Spinal cord (tissue), 10 donors: Measurements from ENCODE around the gene CHD1L. TPM values are rescaled to one million over a fixed set of nuclear protein-coding genes. Genes with fewer than 3 reads are reported as not detected.

Experiments
- DNase-seq, 6 donors: peaks; one replicate each; pipeline versions ENCODE4 v3.0.0 to v3.0.0-alpha.2; 2013 to 2015; ENCODE audit warnings: low spot score in 6 of 6, low read depth in 4 of 6
- H3K27ac ChIP-seq: one replicate; pipeline ENCODE4 v1.5.1; 2013; ENCODE audit warnings: low read depth, low read length, control low read depth
- H3K27me3 ChIP-seq: one replicate; pipeline ENCODE4 v1.6.1; 2013; ENCODE audit warnings: low read length; ENCODE audit not compliant: control insufficient read depth, insufficient read depth
- H3K36me3 ChIP-seq: one replicate; pipeline ENCODE4 v1.6.1; 2013; ENCODE audit warnings: low read length; ENCODE audit not compliant: control insufficient read depth, insufficient read depth
- H3K4me1 ChIP-seq: one replicate; pipeline ENCODE4 v1.6.1; 2013; ENCODE audit warnings: low read length; ENCODE audit not compliant: control insufficient read depth, insufficient read depth
- H3K4me3 ChIP-seq: one replicate; pipeline ENCODE4 v1.5.1; 2013; ENCODE audit warnings: low read depth, low read length, control low read depth
- H3K9me3 ChIP-seq: one replicate; pipeline ENCODE4 v1.6.1; 2013; ENCODE audit warnings: low read length; ENCODE audit not compliant: control insufficient read depth, insufficient read depth
- WGBS: methylation state at CpG from one replicate; pipeline ENCODE4 v1.1.5; 2013; ENCODE audit warnings: missing lambda C conversion rate; ENCODE audit not compliant: insufficient coverage; 5-methylcytosine and 5-hydroxymethylcytosine counted together
- polyA plus RNA-seq, 2 donors: library from polyadenylated mRNA; unstranded; fragments of 120-200 nt; gene quantifications; one replicate each; pipeline ENCODE4 v1.2.1, GENCODE V29; 2013; ENCODE audit not compliant: insufficient read length in 2 of 2
- total RNA-seq, 2 donors: library from RNA; depleted of rRNA in 1 of 2; stranded (reverse); fragments of 120-200 nt in 1 of 2; fragments of >200 nt in 1 of 2; gene quantifications; one replicate each; pipeline versions ENCODE4 v1.2.3 to v1.2.4, GENCODE V29; 2013 to 2014
- donor health status: healthy.

Gene CHD1L
- total and polyA plus RNA-seq, 4 donors: 31.9 to 41.9 (median 37.8) TPM

- no peak for DNase-seq
- Histone ChIP-seq H3K27me3 (no peaks in the 10 kb centered on the region), H3K4me1 (peaks cover 6% of the 10 kb centered on the region), H3K27ac (no peak overlapping the region), H3K4me3 (no peak overlapping the region), H3K36me3 (no peaks in the 10 kb centered on the region), H3K9me3 (no peaks in the 10 kb centered on the region)
- WGBS: 90% methylated on average over 7 of the region's 9 CpGs
Observed at GRCh38 chr1:147252540-147252939, 10.1 kb downstream of the CHD1L start.

- WGBS: 88% methylated on average over 1 of the region's 4 CpGs
- no peaks in the 10 kb centered on the region for H3K9me3 ChIP-seq
- H3K27me3 ChIP-seq: no peaks in the 10 kb centered on the region
- H3K4me3 ChIP-seq: no peak overlapping the region
- H3K4me1 ChIP-seq: no peaks in the 10 kb centered on the region
- no peak for DNase-seq
- no peak overlapping the region for H3K27ac ChIP-seq
- no peaks in the 10 kb centered on the region for H3K36me3 ChIP-seq
Observed at GRCh38 chr1:147260956-147261355, 18.5 kb downstream of the CHD1L start.

GRCh38 chr1:147264158-147264768 lies 21.8 kb downstream of the CHD1L start:
- no peak overlapping the region for H3K27ac ChIP-seq
- H3K4me3 ChIP-seq: no peak overlapping the region
- DNase-seq: no peak
- 100% methylated on average over 1 of the region's 3 CpGs for WGBS
- H3K4me1 ChIP-seq: no peaks in the 10 kb centered on the region
- H3K27me3 ChIP-seq: no peaks in the 10 kb centered on the region
- H3K9me3 ChIP-seq: no peaks in the 10 kb centered on the region
- no peaks in the 10 kb centered on the region for H3K36me3 ChIP-seq

- Histone ChIP-seq H3K9me3 (no peaks in the 10 kb centered on the region), H3K27me3 (no peaks in the 10 kb centered on the region), H3K4me1 (no peaks in the 10 kb centered on the region), H3K27ac (no peak overlapping the region), H3K36me3 (no peaks in the 10 kb centered on the region), H3K4me3 (no peak overlapping the region)
- no peak for DNase-seq
- 81% methylated on average over 4 of the region's 5 CpGs for WGBS
Observed at GRCh38 chr1:147266381-147266780, 23.9 kb downstream of the CHD1L start.

GRCh38 chr1:147267711-147268110 lies 25.2 kb downstream of the CHD1L start:
- Histone ChIP-seq H3K4me1 (no peaks in the 10 kb centered on the region), H3K27ac (no peak overlapping the region), H3K4me3 (no peak overlapping the region), H3K9me3 (no peaks in the 10 kb centered on the region), H3K36me3 (peaks cover 2% of the 10 kb centered on the region), H3K27me3 (no peaks in the 10 kb centered on the region)
- WGBS: 87% methylated on average over 2 of the region's 4 CpGs
- DNase-seq: no peak

GRCh38 chr1:147270721-147271120 lies 28.2 kb downstream of the CHD1L start:
- no peaks in the 10 kb centered on the region for H3K27me3 ChIP-seq
- DNase-seq: no peak
- WGBS: no CpG with 5 or more reads among the region's 2 CpGs
- H3K4me3 ChIP-seq: no peak overlapping the region
- H3K36me3 ChIP-seq: peaks cover 2% of the 10 kb centered on the region
- H3K9me3 ChIP-seq: no peaks in the 10 kb centered on the region
- H3K27ac ChIP-seq: no peak overlapping the region
- no peaks in the 10 kb centered on the region for H3K4me1 ChIP-seq

- no CpG with 5 or more reads among the region's 3 CpGs for WGBS
- peaks cover 2% of the 10 kb centered on the region for H3K36me3 ChIP-seq
- DNase-seq: no peak
- no peak overlapping the region for H3K27ac ChIP-seq
- H3K4me1 ChIP-seq: no peaks in the 10 kb centered on the region
- H3K4me3 ChIP-seq: no peak overlapping the region
- H3K9me3 ChIP-seq: no peaks in the 10 kb centered on the region
- no peaks in the 10 kb centered on the region for H3K27me3 ChIP-seq
Observed at GRCh38 chr1:147272042-147272441, 29.6 kb downstream of the CHD1L start.

GRCh38 chr1:147273409-147274336 lies 31.2 kb downstream of the CHD1L start:
- Histone ChIP-seq H3K4me3 (no peak overlapping the region), H3K36me3 (peaks cover 2% of the 10 kb centered on the region), H3K4me1 (no peaks in the 10 kb centered on the region), H3K27me3 (no peaks in the 10 kb centered on the region), H3K9me3 (no peaks in the 10 kb centered on the region), H3K27ac (no peak overlapping the region)
- DNase-seq: peak; percentile 38 to 91 (median 50)
- WGBS: no CpG with 5 or more reads among the region's 6 CpGs

GRCh38 chr1:147281950-147282349 lies 39.5 kb downstream of the CHD1L start:
- no peaks in the 10 kb centered on the region for H3K27me3 ChIP-seq
- peaks cover 9% of the 10 kb centered on the region for H3K36me3 ChIP-seq
- no peaks in the 10 kb centered on the region for H3K4me1 ChIP-seq
- no peaks in the 10 kb centered on the region for H3K9me3 ChIP-seq
- DNase-seq: no peak
- H3K4me3 ChIP-seq: no peak overlapping the region
- no peak overlapping the region for H3K27ac ChIP-seq
- WGBS: no CpG with 5 or more reads among the region's 5 CpGs

- no peaks in the 10 kb centered on the region for H3K9me3 ChIP-seq
- DNase-seq: peak in 2 of 6 donors; percentile 6 to 53
- WGBS: no CpG with 5 or more reads among the region's 1 CpG
Observed at GRCh38 chr1:147283011-147283410, 40.5 kb downstream of the CHD1L start.

More at GRCh38 chr1:147283011-147283410, 40.5 kb downstream of the CHD1L start:
- Histone ChIP-seq H3K4me1 (no peaks in the 10 kb centered on the region), H3K4me3 (no peak overlapping the region), H3K27me3 (no peaks in the 10 kb centered on the region), H3K36me3 (peaks cover 12% of the 10 kb centered on the region), H3K27ac (no peak overlapping the region)
